Activated naive CD4-positive, alpha-beta T cell treated with anti-CD3 and anti-CD28 coated beads, Interleukin-2, amount 50 U/mL, for 72 hours (primary cell): Measurements from ENCODE around the gene PRPF19. TPM values are rescaled to one million over a fixed set of nuclear protein-coding genes. Genes with fewer than 3 reads are reported as not detected.

Experiments
- ATAC-seq, 2 donors: fragments of 150-1000 bp; cut with Tn5 transposase; 2 replicates each; pipeline ENCODE4 v1.10.0; 2021; ENCODE audit warnings: mild to moderate bottlenecking in 2 of 2, moderate library complexity in 2 of 2
- DNase-seq, 2 donors: peaks; one replicate each; pipeline ENCODE4 v3.0.0; 2021 to 2022; ENCODE audit warnings: low spot score in 2 of 2
- H3K27ac Mint-ChIP-seq, 2 donors: one replicate each; pipeline ENCODE4 v1.8.0; 2022; ENCODE audit warnings: mild to moderate bottlenecking in 2 of 2, mixed read lengths in 2 of 2
- H3K36me3 Mint-ChIP-seq, 2 donors: one replicate each; pipeline ENCODE4 v1.8.0; 2022; ENCODE audit warnings: mixed read lengths in 2 of 2
- H3K9me3 Mint-ChIP-seq, 2 donors: one replicate each; pipeline ENCODE4 v1.8.0; 2022; ENCODE audit warnings: mixed read lengths in 2 of 2
- total RNA-seq, 2 donors: library from RNA; stranded (reverse); gene quantifications; one replicate each; pipeline ENCODE4 v1.2.3, GENCODE V29; 2022

PRPF19 gene
- total RNA-seq, 2 donors from 2014 or later: 71.0 to 149 TPM

GRCh38 chr11:60875366-60876167 lies 30.8 kb downstream of the PRPF19 start:
- peaks cover 0 to under 1% of the 10 kb centered on the region in 2 donors for H3K36me3 Mint-ChIP-seq
- no peak overlapping the region for H3K27ac Mint-ChIP-seq
- no peak for ATAC-seq
- DNase-seq: peak in 1 of 2 donors; percentile 41
- no peaks in the 10 kb centered on the region for H3K9me3 Mint-ChIP-seq

- peak overlapping the region in 1 of 2 donors; percentile 36 for H3K27ac Mint-ChIP-seq
- no peaks in the 10 kb centered on the region for H3K9me3 Mint-ChIP-seq
- no peak for ATAC-seq
- no peaks in the 10 kb centered on the region for H3K36me3 Mint-ChIP-seq
- DNase-seq: peak in 1 of 2 donors; percentile 48
These were observed 31.7 kb downstream of the PRPF19 start for GRCh38 chr11:60874421-60875365.

- Mint-ChIP-seq H3K36me3 (no peaks in the 10 kb centered on the region), H3K27ac (no peak overlapping the region), H3K9me3 (no peaks in the 10 kb centered on the region)
- ATAC-seq: no peak
- DNase-seq: peak in 1 of 2 donors; percentile 47
These were observed 32.9 kb downstream of the PRPF19 start for GRCh38 chr11:60873533-60873932.

GRCh38 chr11:60872961-60873524 lies 33.3 kb downstream of the PRPF19 start:
- no peak for ATAC-seq
- peak in 1 of 2 donors; percentile 30 for DNase-seq
- H3K9me3 Mint-ChIP-seq: no peaks in the 10 kb centered on the region
- H3K36me3 Mint-ChIP-seq: no peaks in the 10 kb centered on the region
- no peak overlapping the region for H3K27ac Mint-ChIP-seq

GRCh38 chr11:60872124-60872960 lies 34.0 kb downstream of the PRPF19 start:
- Mint-ChIP-seq H3K36me3 (no peaks in the 10 kb centered on the region), H3K27ac (no peak overlapping the region), H3K9me3 (no peaks in the 10 kb centered on the region)
- no peak for ATAC-seq
- peak in 1 of 2 donors; percentile 44 for DNase-seq

- DNase-seq (no peak), ATAC-seq (no peak)
- no peak overlapping the region for H3K27ac Mint-ChIP-seq
- no peaks in the 10 kb centered on the region for H3K36me3 Mint-ChIP-seq
- no peaks in the 10 kb centered on the region for H3K9me3 Mint-ChIP-seq
These were observed 34.9 kb downstream of the PRPF19 start for GRCh38 chr11:60871378-60872061.

- Mint-ChIP-seq H3K27ac (peak overlapping the region in 1 of 2 donors; percentile 14), H3K9me3 (no peaks in the 10 kb centered on the region), H3K36me3 (no peaks in the 10 kb centered on the region)
- DNase-seq (peak in 1 of 2 donors; percentile 23), ATAC-seq (no peak)
These were observed 35.5 kb downstream of the PRPF19 start for GRCh38 chr11:60870733-60871377.

- Mint-ChIP-seq H3K36me3 (no peaks in the 10 kb centered on the region), H3K9me3 (no peaks in the 10 kb centered on the region), H3K27ac (no peak overlapping the region)
- DNase-seq: no peak
- no peak for ATAC-seq
These were observed 36.1 kb downstream of the PRPF19 start for GRCh38 chr11:60870276-60870675.

- ATAC-seq: no peak
- Mint-ChIP-seq H3K27ac (peak overlapping the region in 1 of 2 donors; percentile 30), H3K36me3 (no peaks in the 10 kb centered on the region), H3K9me3 (no peaks in the 10 kb centered on the region)
- peak in 1 of 2 donors; percentile 13 for DNase-seq
These were observed 36.9 kb downstream of the PRPF19 start for GRCh38 chr11:60869451-60869825.

- ATAC-seq: no peak
- Mint-ChIP-seq H3K9me3 (no peaks in the 10 kb centered on the region), H3K27ac (no peak overlapping the region), H3K36me3 (no peaks in the 10 kb centered on the region)
- DNase-seq: peak in 1 of 2 donors; percentile 23
These were observed 37.5 kb downstream of the PRPF19 start for GRCh38 chr11:60868682-60869450.

GRCh38 chr11:60867871-60868681 lies 38.3 kb downstream of the PRPF19 start:
- H3K9me3 Mint-ChIP-seq: no peaks in the 10 kb centered on the region
- DNase-seq: peak in 1 of 2 donors; percentile 16
- H3K36me3 Mint-ChIP-seq: no peaks in the 10 kb centered on the region
- no peak overlapping the region for H3K27ac Mint-ChIP-seq
- ATAC-seq: no peak

- Mint-ChIP-seq H3K36me3 (no peaks in the 10 kb centered on the region), H3K9me3 (no peaks in the 10 kb centered on the region), H3K27ac (no peak within 1 kb of the TSS)
- DNase-seq (peak in 1 of 2 donors; percentile 49), ATAC-seq (no peak)
These were observed 39.2 kb downstream of the PRPF19 start, which contains the start of gene ZP1 for GRCh38 chr11:60866911-60867870. ZP1 (plus strand) TSS chr11:60867542; CDS start chr11:60867562, 20 bp downstream.
